GM19438 (cell line): ENCODE results near the gene CACNA1G.

ENCODE experiments used
- ATAC-seq: cut with Tn5 transposase; IDR thresholded peaks from one replicate; pipeline ENCODE4 v1.9.1; 2021; ENCODE audit warnings: low read depth; ENCODE audit not compliant: unreplicated experiment

Gene CACNA1G

GRCh38 chr17:50585346-50585745, 24.8 kb downstream of the CACNA1G start:
- no peak for ATAC-seq

DNA sequence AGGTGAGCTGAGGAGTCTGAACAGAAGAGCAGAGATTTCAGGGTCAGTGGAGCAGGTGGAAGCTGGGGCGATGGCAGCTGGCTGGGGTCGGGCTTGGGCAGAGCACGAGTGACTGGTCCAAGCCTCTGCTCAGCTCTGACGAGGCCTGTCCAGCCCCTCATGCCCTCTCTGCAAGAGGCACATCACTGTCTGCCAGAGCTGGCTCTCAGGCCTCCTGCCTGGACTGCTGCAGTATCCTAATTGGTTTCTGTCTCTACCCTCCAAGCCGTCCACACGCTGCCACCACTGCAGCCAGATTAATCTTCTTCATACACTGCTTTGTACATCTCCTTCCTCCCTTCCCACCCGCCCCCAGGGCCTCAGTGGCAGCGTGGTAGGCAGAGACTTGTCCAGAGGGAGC, 25.4 kb downstream of the CACNA1G start:
- no peak for ATAC-seq

GRCh38 chr17:50586421-50587247, 26.1 kb downstream of the CACNA1G start:
- no peak for ATAC-seq

DNA sequence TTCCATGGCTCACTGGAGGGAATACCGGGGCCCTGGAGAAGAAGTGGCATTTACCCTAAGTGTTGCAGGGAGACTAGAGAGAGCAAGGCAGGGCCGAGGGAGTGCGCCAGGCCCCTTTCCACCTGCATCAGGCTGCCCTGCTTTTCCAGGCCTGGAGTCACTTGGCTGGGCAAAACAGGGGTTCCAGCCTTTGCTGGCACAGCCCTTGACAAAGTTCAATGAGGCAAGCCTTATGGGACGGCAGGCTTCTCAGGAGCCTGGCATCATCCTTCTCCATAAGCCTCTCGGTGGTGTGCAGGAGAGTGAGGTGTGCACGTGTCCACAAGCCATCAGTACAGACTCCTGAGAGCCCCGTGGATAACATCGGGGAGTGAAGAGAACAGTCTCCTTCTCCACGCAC, 27.1 kb downstream of the CACNA1G start:
- no peak for ATAC-seq

- no peak for ATAC-seq
Observed at GRCh38 chr17:50588391-50589049, 28.0 kb downstream of the CACNA1G start.

GRCh38 chr17:50589095-50589705, 28.7 kb downstream of the CACNA1G start:
- ATAC-seq, result no peak

DNA sequence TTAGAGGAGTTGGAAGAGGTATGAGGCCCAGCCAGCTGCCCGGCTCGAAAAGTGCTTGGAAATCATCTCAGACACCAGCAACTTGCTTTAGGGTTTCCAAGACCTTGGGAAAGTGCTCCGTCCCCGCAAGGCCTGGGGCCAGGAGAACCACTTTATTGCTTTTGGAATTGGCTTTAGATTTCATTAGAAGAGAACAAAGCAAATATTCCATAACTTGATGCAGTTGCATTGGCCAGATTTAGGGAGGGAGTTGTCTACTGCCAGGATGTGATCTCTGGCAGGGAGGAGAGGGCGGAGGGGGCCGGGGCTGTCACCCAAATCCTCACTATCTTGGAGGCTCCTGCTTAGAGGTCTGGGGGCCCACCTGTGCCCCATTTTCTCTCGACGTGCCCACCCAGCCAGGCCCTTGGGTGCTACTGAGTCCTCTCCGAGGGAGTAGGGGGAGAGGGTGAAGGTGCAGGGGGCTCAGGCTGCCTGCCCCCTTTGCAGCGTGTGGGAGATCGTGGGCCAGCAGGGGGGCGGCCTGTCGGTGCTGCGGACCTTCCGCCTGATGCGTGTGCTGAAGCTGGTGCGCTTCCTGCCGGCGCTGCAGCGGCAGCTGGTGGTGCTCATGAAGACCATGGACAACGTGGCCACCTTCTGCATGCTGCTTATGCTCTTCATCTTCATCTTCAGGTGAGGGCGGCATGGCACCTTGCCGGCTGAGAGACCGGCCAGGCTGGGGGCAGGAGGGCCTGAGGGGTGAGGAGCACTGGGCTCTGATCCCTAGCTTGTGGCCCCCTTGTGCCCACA, 30.6 kb downstream of the CACNA1G start:
- no peak for ATAC-seq

DNA sequence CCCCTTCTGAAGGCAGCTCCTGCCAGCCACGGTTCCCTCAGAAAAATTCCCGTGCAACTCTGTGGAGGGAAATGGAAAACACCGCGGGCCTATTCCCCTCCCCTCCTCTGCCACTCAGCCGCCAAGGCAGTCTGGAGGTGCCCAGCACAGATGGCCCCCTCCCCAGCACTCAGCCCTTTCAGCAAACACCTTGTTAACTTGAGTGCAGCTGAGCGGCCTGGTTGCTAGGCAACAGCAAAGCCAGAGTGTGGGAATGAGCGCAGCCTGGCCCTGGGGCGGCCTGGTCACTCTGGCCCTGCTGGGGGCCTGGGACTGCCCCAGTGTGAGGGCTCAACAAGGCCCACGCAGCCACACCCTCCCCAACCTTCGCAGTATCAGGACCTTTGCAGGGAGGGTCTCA, 32.8 kb downstream of the CACNA1G start:
- no peak for ATAC-seq

GRCh38 chr17:50594128-50594823, 33.8 kb downstream of the CACNA1G start:
- no peak for ATAC-seq

GRCh38 chr17:50594892-50595291, 34.4 kb downstream of the CACNA1G start:
- no peak for ATAC-seq

DNA sequence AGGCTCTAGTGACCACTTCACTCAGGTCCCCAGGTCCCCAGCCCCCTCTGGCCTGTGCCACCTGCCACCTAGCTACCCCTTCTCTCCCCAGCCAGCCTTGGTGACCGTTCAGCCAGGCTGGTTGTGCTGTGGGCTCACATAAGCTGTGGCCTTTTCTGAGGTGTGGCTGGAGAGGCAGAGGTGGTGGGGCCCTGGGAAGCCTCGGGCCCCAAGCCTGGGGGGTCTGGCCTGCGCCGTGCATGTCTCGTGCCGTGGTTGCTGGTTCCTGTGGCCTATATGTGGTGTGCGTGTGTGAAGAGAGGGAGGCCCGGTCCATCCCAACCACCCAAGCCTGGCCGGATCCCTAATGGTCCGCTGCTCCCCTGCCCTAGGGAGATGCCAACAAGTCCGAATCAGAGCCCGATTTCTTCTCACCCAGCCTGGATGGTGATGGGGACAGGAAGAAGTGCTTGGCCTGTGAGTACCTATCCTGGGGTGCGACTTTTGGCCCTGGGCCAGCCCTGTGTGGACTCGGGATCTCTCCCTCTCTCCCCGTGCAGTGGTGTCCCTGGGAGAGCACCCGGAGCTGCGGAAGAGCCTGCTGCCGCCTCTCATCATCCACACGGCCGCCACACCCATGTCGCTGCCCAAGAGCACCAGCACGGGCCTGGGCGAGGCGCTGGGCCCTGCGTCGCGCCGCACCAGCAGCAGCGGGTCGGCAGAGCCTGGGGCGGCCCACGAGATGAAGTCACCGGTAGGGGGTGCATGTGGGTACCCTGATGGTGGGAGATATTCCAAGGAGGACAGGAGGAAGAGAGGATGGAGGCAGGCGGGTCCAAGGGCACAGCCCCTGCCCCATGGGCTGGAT, 35.9 kb downstream of the CACNA1G start:
- ATAC-seq, result no peak

DNA sequence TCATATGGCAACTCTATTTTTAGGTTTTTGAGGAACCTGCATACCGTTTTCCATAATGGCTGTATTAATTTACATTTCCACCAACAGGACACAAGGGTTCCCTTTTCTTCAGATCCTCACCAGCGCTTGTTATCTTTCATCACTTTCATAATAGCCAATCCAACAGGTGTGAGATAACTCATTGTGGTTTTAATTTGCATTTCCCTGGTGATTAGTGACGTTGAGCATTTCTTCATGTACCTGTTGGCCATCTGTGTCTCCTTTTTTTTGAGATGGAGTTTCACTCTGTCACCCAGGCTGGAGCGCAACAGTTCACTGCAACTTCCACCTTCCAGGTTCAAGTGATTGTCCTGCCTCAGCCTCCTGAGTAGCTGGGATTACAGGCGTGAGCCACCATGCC, 38.0 kb downstream of the CACNA1G start:
- no peak for ATAC-seq

DNA sequence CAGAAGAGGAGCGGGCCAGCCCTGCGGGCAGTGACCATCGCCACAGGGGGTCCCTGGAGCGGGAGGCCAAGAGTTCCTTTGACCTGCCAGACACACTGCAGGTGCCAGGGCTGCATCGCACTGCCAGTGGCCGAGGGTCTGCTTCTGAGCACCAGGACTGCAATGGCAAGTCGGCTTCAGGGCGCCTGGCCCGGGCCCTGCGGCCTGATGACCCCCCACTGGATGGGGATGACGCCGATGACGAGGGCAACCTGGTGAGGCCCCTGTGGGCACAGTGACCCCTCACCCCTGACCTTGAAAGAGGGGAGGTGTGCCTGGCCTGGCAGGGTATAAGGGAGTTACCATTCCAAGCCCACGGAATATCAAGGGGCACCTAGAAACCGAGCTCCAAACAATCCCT, 39.1 kb downstream of the CACNA1G start:
- no peak for ATAC-seq

- ATAC-seq, result no peak
Observed at GRCh38 chr17:50601823-50602375, 41.4 kb downstream of the CACNA1G start.

DNA sequence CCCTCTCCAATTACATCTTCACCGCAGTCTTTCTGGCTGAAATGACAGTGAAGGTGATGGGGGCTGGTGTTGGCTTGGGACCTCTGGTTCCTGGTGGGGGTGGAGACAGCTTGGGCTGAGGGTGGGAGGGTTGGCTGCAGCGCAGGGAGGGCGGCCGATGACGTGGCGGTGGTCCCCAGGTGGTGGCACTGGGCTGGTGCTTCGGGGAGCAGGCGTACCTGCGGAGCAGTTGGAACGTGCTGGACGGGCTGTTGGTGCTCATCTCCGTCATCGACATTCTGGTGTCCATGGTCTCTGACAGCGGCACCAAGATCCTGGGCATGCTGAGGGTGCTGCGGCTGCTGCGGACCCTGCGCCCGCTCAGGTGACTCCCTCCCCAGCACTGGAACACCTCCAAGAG, 42.3 kb downstream of the CACNA1G start:
- ATAC-seq, result no peak

- ATAC-seq, result no peak
Observed at GRCh38 chr17:50603340-50603739, 42.8 kb downstream of the CACNA1G start.

DNA sequence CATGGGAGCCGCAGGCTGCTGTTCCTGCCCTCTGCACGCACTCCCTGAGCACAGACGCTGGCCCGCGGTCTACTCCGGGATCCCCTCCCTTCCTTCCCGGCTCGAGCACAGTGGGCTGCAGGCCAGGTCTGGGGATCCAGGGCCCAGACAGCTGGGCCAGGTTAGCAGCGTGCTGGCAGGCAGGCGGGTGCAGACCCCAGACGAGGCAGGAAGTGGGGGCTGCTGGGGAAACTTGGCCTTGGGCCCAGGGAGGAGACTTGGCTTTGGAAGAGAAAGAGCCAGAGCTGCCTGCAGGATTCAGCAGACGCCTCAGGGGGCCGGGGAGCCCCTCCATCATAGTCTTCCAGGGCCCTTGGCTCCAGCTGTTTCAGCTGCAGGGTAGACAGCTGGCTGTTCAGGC, 44.0 kb downstream of the CACNA1G start:
- ATAC-seq, result no peak

DNA sequence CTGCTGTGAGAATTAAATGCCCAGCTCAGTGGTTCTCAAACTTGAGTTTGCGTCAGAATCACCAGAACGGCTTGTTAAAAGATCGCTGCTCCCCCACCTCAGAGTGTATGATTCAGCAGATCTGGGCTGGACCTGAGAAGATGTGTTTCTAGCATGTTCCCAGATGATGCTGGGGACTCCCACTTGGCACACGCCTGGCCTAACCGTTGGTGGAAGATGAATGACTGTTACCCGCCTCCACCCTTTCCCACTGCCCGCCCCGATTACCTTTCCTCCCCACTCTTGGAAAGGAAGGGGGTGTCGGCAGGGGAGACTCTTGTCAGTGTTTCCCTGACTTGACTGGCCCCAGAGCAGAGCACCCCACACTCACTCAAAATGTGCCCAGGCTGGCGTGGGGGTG, 44.9 kb downstream of the CACNA1G start:
- no peak for ATAC-seq

- ATAC-seq, result no peak
Observed at GRCh38 chr17:50607522-50608175, 47.1 kb downstream of the CACNA1G start.
